Gastrocnemius medialis (tissue), 4 donors: ENCODE data around the gene UNC5C. TPM values are rescaled to one million over a fixed set of nuclear protein-coding genes. Genes with fewer than 3 reads are reported as not detected.

ENCODE experiments used
- ATAC-seq, 2 donors: fragments of 150-250 bp; one replicate each; pipeline ENCODE4 v1.9.1; 2016
- DNase-seq, 2 donors: peaks; one replicate each; pipeline ENCODE4 v3.0.0-alpha.2; 2019
- H3K27ac ChIP-seq, 4 donors: fragments of 200-600 bp; sonication (generic); 1 replicate in 1 of 4; 2 replicates in 3 of 4; pipeline ENCODE4 v1.5.1; 2016 to 2018; ENCODE audit warnings: mild to moderate bottlenecking in 2 of 4, moderate library complexity in 1 of 4
- H3K27me3 ChIP-seq, 3 donors: fragments of 200-600 bp; sonication (generic) in 2 of 3; 1 replicate in 1 of 3; 2 replicates in 2 of 3; pipeline versions ENCODE4 v1.5.1 to v1.6.0; 2016 to 2019; ENCODE audit warnings: mild to moderate bottlenecking in 1 of 3, moderate library complexity in 1 of 3
- H3K36me3 ChIP-seq, 2 donors: fragments of 200-600 bp; sonication (generic) in 1 of 2; one replicate each; pipeline ENCODE4 v1.5.1; 2017 to 2018
- H3K4me1 ChIP-seq, 2 donors: fragments of 200-600 bp; sonication (generic) in 1 of 2; one replicate each; pipeline ENCODE4 v1.5.1; 2016 to 2017; ENCODE audit warnings: mild to moderate bottlenecking in 2 of 2
- H3K4me3 ChIP-seq, 4 donors: fragments of 200-600 bp; sonication (generic) in 3 of 4; 1 replicate in 1 of 4; 2 replicates in 3 of 4; pipeline ENCODE4 v1.5.1; 2016 to 2019; ENCODE audit warnings: mild to moderate bottlenecking in 2 of 4
- H3K9me3 ChIP-seq, 3 donors: fragments of 200-600 bp; sonication (generic) in 2 of 3; 1 replicate in 1 of 3; 2 replicates in 2 of 3; pipeline ENCODE4 v1.5.1; 2016 to 2019
- POLR2A ChIP-seq, 2 donors: fragments of 450-650 bp; IDR thresholded peaks; one replicate each; pipeline ENCODE4 v1.6.1; 2017; ENCODE audit warnings: antibody characterized with exemption in 2 of 2, mild to moderate bottlenecking in 2 of 2, moderate library complexity in 2 of 2
- in situ Hi-C, 4 donors: fragments of 200-750 bp; cut with MboI; loops; one replicate each; pipeline versions ENCODE4 v1.15.0 to v1.8.0; 2017; ENCODE audit warnings: low sequenced_read_pairs in 4 of 4
- intact Hi-C: fragments of 100-400 bp; cut with DNase I; formaldehyde crosslinking; loops from one replicate; pipeline ENCODE4 v1.15.1; 2023; ENCODE audit warnings: low total_unique reads
- total RNA-seq, 4 donors: library from RNA; depleted of rRNA; stranded (reverse); fragments of >200 nt; gene quantifications; one replicate each; pipeline versions ENCODE4 v1.1.0 to v1.2.3, GENCODE V29; 2016
- TF ChIP-seq, protein P1 (sequence below), 5 experiments: fragments of 450-650 bp in 3 of 5; fragments of 200-600 bp in 2 of 5; sonication (generic) in 2 of 5; IDR thresholded peaks in 4 of 5; conservative IDR thresholded peaks in 1 of 5; 1 replicate in 4 of 5; 2 replicates in 1 of 5; pipeline ENCODE4 v1.5.1; 2016 to 2019; ENCODE audit warnings: antibody characterized with exemption in 5 of 5, mild to moderate bottlenecking in 3 of 5, moderate library complexity in 3 of 5

UNC5C gene
- total RNA-seq, 4 donors from 2014 or later: 0.07 to 0.33 (median 0.23) TPM; not detected in 1

DNA sequence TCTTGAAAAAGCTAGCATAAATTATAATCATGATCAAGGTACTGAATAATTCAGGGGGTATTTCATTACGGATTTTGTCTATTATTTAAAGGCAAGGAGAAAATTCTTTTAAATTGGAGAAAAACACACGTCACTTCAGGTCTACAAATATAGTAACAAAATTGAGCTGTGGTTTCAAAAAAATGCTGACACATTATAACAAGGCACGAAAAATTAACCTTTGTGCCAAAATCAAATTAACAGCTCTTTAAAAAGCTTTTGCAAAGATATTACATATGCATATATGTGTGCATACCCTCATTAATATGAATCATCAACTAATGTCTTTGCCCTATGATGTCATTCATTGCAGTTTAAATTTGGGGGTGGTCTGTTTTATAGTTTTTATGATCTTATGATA, 44.3 kb downstream of the UNC5C start:
- DNase-seq (no peak), ATAC-seq (no peak)
- intact Hi-C loops: no loop called here
- Histone ChIP-seq H3K27ac (no peak overlapping the region), H3K9me3 (no peaks in the 10 kb centered on the region), H3K4me1 (no peaks in the 10 kb centered on the region), H3K27me3 (no peaks in the 10 kb centered on the region), H3K4me3 (no peak overlapping the region), H3K36me3 (no peaks in the 10 kb centered on the region)
- in situ Hi-C loops: no loop called here
- TF ChIP-seq, protein P1, sequence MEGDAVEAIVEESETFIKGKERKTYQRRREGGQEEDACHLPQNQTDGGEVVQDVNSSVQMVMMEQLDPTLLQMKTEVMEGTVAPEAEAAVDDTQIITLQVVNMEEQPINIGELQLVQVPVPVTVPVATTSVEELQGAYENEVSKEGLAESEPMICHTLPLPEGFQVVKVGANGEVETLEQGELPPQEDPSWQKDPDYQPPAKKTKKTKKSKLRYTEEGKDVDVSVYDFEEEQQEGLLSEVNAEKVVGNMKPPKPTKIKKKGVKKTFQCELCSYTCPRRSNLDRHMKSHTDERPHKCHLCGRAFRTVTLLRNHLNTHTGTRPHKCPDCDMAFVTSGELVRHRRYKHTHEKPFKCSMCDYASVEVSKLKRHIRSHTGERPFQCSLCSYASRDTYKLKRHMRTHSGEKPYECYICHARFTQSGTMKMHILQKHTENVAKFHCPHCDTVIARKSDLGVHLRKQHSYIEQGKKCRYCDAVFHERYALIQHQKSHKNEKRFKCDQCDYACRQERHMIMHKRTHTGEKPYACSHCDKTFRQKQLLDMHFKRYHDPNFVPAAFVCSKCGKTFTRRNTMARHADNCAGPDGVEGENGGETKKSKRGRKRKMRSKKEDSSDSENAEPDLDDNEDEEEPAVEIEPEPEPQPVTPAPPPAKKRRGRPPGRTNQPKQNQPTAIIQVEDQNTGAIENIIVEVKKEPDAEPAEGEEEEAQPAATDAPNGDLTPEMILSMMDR (IDR thresholded peaks at IDR 0.05 in 4 of 5, conservative IDR thresholded peaks at IDR 0.05 in 1 of 5): no peak

DNA sequence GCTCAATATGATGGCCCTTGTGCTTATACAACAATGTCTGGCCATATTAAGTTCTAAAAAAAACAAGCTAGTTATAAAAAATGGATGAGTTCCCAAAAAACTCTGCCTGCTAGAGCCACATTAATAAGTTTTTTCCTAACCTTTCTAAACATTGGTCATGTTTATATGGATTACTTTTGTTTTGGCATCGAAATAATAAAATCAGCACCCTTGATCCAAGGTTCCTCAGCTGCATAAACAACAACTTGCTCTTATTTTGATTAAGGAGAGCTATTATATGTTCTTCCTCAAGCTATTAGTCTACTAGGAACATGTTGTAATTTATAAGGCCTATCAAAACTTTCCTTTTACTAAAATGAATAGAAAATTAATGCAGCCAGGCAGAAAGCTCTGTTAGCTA, 48.4 kb downstream of the UNC5C start:
- intact Hi-C loops: no loop called here
- Histone ChIP-seq H3K9me3 (no peaks in the 10 kb centered on the region), H3K36me3 (no peaks in the 10 kb centered on the region), H3K27ac (no peak overlapping the region), H3K4me3 (no peak overlapping the region), H3K27me3 (no peaks in the 10 kb centered on the region), H3K4me1 (no peaks in the 10 kb centered on the region)
- no peak for ATAC-seq
- in situ Hi-C loops: no loop called here
- TF ChIP-seq, protein P1 (IDR thresholded peaks at IDR 0.05 in 4 of 5, conservative IDR thresholded peaks at IDR 0.05 in 1 of 5): no peak
- no peak for TF ChIP-seq POLR2A (IDR thresholded peaks at IDR 0.05)
- DNase-seq: no peak

DNA sequence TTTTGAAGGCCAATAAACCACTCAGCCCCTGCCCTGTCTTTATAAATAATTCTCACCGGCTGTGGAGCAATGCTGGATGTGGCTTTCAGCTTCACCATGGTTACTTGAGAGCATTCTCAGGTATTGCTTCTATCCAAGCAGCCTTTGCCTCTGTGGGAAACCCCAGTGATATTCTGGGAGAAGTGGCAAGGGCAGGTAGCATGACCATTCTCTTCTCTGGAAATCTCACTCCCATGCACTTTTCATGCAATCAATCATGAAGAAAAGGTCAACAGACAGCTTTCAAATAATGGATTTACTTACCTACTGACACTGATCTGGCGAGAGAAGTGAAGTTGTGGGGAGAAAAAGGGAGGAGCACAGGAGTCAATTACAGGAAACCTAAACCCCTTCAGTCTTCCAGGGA, 49.5 kb downstream of the UNC5C start:
- ATAC-seq: no peak
- intact Hi-C loops (no loop called here), in situ Hi-C loops (no loop called here)
- H3K4me1 ChIP-seq: no peaks in the 10 kb centered on the region
- TF ChIP-seq POLR2A (IDR thresholded peaks at IDR 0.05): no peak
- TF ChIP-seq, protein P1 (IDR thresholded peaks at IDR 0.05 in 4 of 5, conservative IDR thresholded peaks at IDR 0.05 in 1 of 5): no peak
- no peak for DNase-seq
- no peak overlapping the region for H3K27ac ChIP-seq
- H3K27me3 ChIP-seq: no peaks in the 10 kb centered on the region
- H3K4me3 ChIP-seq: no peak overlapping the region
- H3K9me3 ChIP-seq: no peaks in the 10 kb centered on the region
- no peaks in the 10 kb centered on the region for H3K36me3 ChIP-seq

DNA sequence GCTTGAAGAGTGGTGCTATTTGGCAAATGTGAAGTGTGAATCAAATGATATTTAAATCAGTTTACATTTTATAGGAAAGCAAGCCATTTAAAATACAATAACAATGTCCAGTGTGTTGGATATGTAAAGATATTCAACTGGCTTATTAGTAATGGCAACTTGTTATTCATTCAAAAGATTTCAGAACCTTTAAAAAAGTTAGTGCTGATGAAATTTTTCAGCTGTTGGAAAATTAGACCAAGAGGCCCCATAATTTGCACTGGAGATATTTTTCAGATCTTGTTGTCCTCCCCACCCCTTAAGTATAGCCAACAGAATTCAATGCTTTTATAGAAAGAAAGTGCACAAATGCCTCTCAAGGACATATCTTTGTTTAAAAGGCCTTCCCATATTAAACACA, 54.6 kb downstream of the UNC5C start:
- H3K4me3 ChIP-seq: no peak overlapping the region
- TF ChIP-seq, protein P1 (IDR thresholded peaks at IDR 0.05 in 4 of 5, conservative IDR thresholded peaks at IDR 0.05 in 1 of 5): no peak
- TF ChIP-seq POLR2A (IDR thresholded peaks at IDR 0.05): no peak
- H3K9me3 ChIP-seq: no peaks in the 10 kb centered on the region
- DNase-seq: no peak
- H3K27ac ChIP-seq: no peak overlapping the region
- intact Hi-C loops: no loop called here
- ATAC-seq: no peak
- no peaks in the 10 kb centered on the region for H3K27me3 ChIP-seq
- in situ Hi-C loops: no loop called here
- no peaks in the 10 kb centered on the region for H3K4me1 ChIP-seq
- no peaks in the 10 kb centered on the region for H3K36me3 ChIP-seq

DNA sequence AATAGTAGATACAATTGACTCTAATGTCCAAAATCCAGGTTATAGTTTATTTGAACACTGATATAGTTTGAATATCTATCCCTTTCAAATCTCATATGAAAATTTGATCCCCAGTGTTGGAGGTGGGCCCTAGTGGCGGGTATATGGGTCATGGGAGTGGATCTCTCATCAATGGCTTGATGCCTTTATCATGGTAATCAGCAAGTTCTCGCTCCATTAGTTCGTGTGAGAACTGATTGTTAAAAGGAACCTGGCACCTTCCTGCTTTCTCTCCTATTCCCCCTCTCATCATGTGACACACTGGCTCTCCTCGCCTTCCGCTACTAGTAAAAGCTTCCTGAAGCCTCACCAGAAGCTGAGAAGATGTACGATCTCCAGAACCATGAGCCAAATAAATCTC, 70.1 kb downstream of the UNC5C start:
- in situ Hi-C loops (no loop called here), intact Hi-C loops (no loop called here)
- ATAC-seq (no peak), DNase-seq (no peak)
- H3K27ac ChIP-seq: no peak overlapping the region
- no peaks in the 10 kb centered on the region for H3K27me3 ChIP-seq
- no peak overlapping the region for H3K4me3 ChIP-seq
- H3K4me1 ChIP-seq: no peaks in the 10 kb centered on the region
- TF ChIP-seq, protein P1 (IDR thresholded peaks at IDR 0.05 in 4 of 5, conservative IDR thresholded peaks at IDR 0.05 in 1 of 5): no peak
- no peak for TF ChIP-seq POLR2A (IDR thresholded peaks at IDR 0.05)
- no peaks in the 10 kb centered on the region for H3K36me3 ChIP-seq
- no peaks in the 10 kb centered on the region for H3K9me3 ChIP-seq
